HCT116 (cell line): ENCODE data around the gene CYP2U1. TPM values are rescaled to one million over a fixed set of nuclear protein-coding genes. Genes with fewer than 3 reads are reported as not detected.
"Not testable (repeated sequence)": the region's sequence is repeated elsewhere in the genome, so short reads cannot be mapped to it uniquely, and the experiment has no call there.

ENCODE experiments used
- ATAC-seq: fragments of 200-7000 bp; cut with Tn5 transposase; 2 replicates; pipeline ENCODE4 v1.9.1; 2020; ENCODE audit warnings: mild to moderate bottlenecking, moderate library complexity
- BruUV-seq: library from RNA; stranded (reverse); fragments of 400-500 nt; replicated peaks from 2 replicates; lab custom pipeline; 2021; lab: Mats Ljungman, UMichigan
- CTCF ChIA-PET: fragments of 300-600 bp; sonication (Branson Sonifier 250); formaldehyde crosslinking; loops from one replicate; lab custom pipeline; 2021; ENCODE audit warnings: antibody characterized with exemption; lab: Charles Lee
- POLR2A ChIA-PET: fragments of 300-600, 350-600 bp; sonication (Branson Sonifier 250); formaldehyde crosslinking; loops from one replicate; lab custom pipeline; 2021; ENCODE audit warnings: antibody characterized with exemption; lab: Charles Lee
- RAD21 ChIA-PET, 2 experiments: fragments of 300-600 bp; sonication (Branson Sonifier 250); formaldehyde crosslinking; loops; one replicate each; lab custom pipeline; 2023; ENCODE audit warnings: low total read pairs in 2 of 2; ENCODE audit not compliant: uncharacterized antibody in 2 of 2, unreplicated experiment in 2 of 2, low non-redundant PET in 1 of 2; lab: Charles Lee
- DNase-seq: peaks from one replicate; pipeline ENCODE4 v3.0.0-alpha.2; 2010; ENCODE audit warnings: low read depth, low spot score
- H2AFZ ChIP-seq: fragments of 200-600 bp; shearing (Covaris generic), sonication (generic); 2 replicates; pipeline ENCODE4 v1.6.1; 2017; ENCODE audit warnings: low read depth, mixed run types, mixed read lengths, antibody characterized with exemption, low read length; ENCODE audit not compliant: poor library complexity, severe bottlenecking
- H3K27ac ChIP-seq: 2 replicates; pipeline ENCODE4 v1.5.1; 2012; ENCODE audit warnings: low read depth, low read length
- H3K27me3 ChIP-seq: fragments of 200-600 bp; sonication (generic); 2 replicates; pipeline ENCODE4 v1.6.1; 2016; ENCODE audit warnings: mixed run types, low read length, mixed read lengths; ENCODE audit not compliant: insufficient read depth
- H3K36me3 ChIP-seq, 2 experiments: fragments of 200-500 bp in 1 of 2; fragments of 200-600 bp in 1 of 2; sonication (Bioruptor generic) in 1 of 2; sonication (generic) in 1 of 2; 2 replicates each; pipeline versions ENCODE4 v1.5.1 to v1.6.1; 2014 to 2016; ENCODE audit warnings: low read length in 2 of 2, inconsistent platforms in 1 of 2, mixed read lengths in 1 of 2, mixed run types in 1 of 2; ENCODE audit not compliant: insufficient read depth in 2 of 2, control insufficient read depth in 1 of 2
- H3K4me1 ChIP-seq, 2 experiments: fragments of 200-600 bp in 1 of 2; sonication (generic) in 1 of 2; 2 replicates each; pipeline versions ENCODE4 v1.5.1 to v1.6.1; 2012 to 2017; ENCODE audit warnings: low read length in 2 of 2, inconsistent platforms in 1 of 2, mild to moderate bottlenecking in 1 of 2, mixed read lengths in 1 of 2, mixed run types in 1 of 2, moderate library complexity in 1 of 2; ENCODE audit not compliant: insufficient read depth in 2 of 2, control insufficient read depth in 1 of 2
- H3K4me2 ChIP-seq: fragments of 200-600 bp; sonication (generic); 2 replicates; pipeline ENCODE4 v1.6.1; 2017; ENCODE audit warnings: mixed run types, low read length, mixed read lengths
- H3K4me3 ChIP-seq, 2 experiments: fragments of 200-600 bp in 1 of 2; sonication (generic) in 1 of 2; replicated peaks in 1 of 2; 2 replicates each; pipeline ENCODE4 v1.5.1; 2011 to 2016; ENCODE audit warnings: low read length in 2 of 2, control low read depth in 1 of 2, low read depth in 1 of 2, mild to moderate bottlenecking in 1 of 2, mixed read lengths in 1 of 2, mixed run types in 1 of 2
- H3K79me2 ChIP-seq: fragments of 200-600 bp; sonication (generic); 2 replicates; pipeline ENCODE4 v1.6.1; 2017; ENCODE audit warnings: mild to moderate bottlenecking, mixed run types, low read length, moderate library complexity, mixed read lengths; ENCODE audit not compliant: insufficient read depth
- H3K9ac ChIP-seq: fragments of 200-600 bp; sonication (generic); 2 replicates; pipeline ENCODE4 v1.6.1; 2016; ENCODE audit warnings: low read length, mixed read lengths
- H3K9me2 ChIP-seq: fragments of 200-600 bp; sonication (generic), shearing (Covaris generic); 2 replicates; pipeline ENCODE4 v1.6.1; 2017; ENCODE audit warnings: mixed run types, mild to moderate bottlenecking, moderate library complexity; ENCODE audit not compliant: insufficient read depth
- H3K9me3 ChIP-seq, 2 experiments: fragments of 200-500 bp in 1 of 2; fragments of 200-600 bp in 1 of 2; sonication (Bioruptor generic) in 1 of 2; sonication (generic) in 1 of 2; 2 replicates each; pipeline ENCODE4 v1.6.1; 2014 to 2017; ENCODE audit warnings: low read length in 2 of 2, mixed read lengths in 2 of 2, inconsistent platforms in 1 of 2, low read depth in 1 of 2, mild to moderate bottlenecking in 1 of 2, mixed run types in 1 of 2, moderate library complexity in 1 of 2; ENCODE audit not compliant: control insufficient read depth in 1 of 2, insufficient read depth in 1 of 2
- H4K20me1 ChIP-seq: fragments of 200-600 bp; sonication (generic), shearing (Covaris generic); 2 replicates; pipeline ENCODE4 v1.6.1; 2017; ENCODE audit warnings: mixed run types, mild to moderate bottlenecking, moderate library complexity; ENCODE audit not compliant: insufficient read depth
- CBX3 ChIP-seq: IDR thresholded peaks from 2 replicates; pipeline ENCODE4 v1.6.1; 2012; ENCODE audit warnings: low read depth
- EGR1 ChIP-seq: IDR thresholded peaks from 2 replicates; pipeline ENCODE4 v1.6.1; 2012; ENCODE audit warnings: low read depth
- ELF1 ChIP-seq: IDR thresholded peaks from 2 replicates; pipeline ENCODE4 v1.6.1; 2012; ENCODE audit warnings: low read depth, borderline replicate concordance
- FOSL1 ChIP-seq: IDR thresholded peaks from 2 replicates; pipeline ENCODE4 v1.6.1; 2012; ENCODE audit warnings: low read depth
- MAX ChIP-seq: IDR thresholded peaks from 2 replicates; pipeline ENCODE4 v1.6.1; 2012
- POLR2AphosphoS5 ChIP-seq: IDR thresholded peaks from 2 replicates; pipeline ENCODE4 v1.6.1; 2011; ENCODE audit warnings: mild to moderate bottlenecking, low read depth, low read length, moderate library complexity
- SP1 ChIP-seq: IDR thresholded peaks from 2 replicates; pipeline ENCODE4 v1.6.1; 2012; ENCODE audit warnings: low read depth
- SRF ChIP-seq: IDR thresholded peaks from 2 replicates; pipeline ENCODE4 v1.6.1; 2012; ENCODE audit warnings: low read depth
- YY1 ChIP-seq: IDR thresholded peaks from 2 replicates; pipeline ENCODE4 v1.6.1; 2011; ENCODE audit warnings: low read length, low read depth, moderate library complexity, mild to moderate bottlenecking; ENCODE audit not compliant: insufficient replicate concordance; ENCODE audit errors: extremely low read depth
- intact Hi-C: fragments of 100-400 bp; cut with micrococcal nuclease; formaldehyde crosslinking; loops from 2 replicates; pipeline ENCODE4 v1.10.0; 2022
- total RNA-seq: library from RNA; stranded (reverse); gene quantifications from one replicate; pipeline ENCODE4 v1.2.1, GENCODE V29; 2021; ENCODE audit not compliant: unreplicated experiment
- TF ChIP-seq, protein P1 (sequence below): IDR thresholded peaks from 2 replicates; pipeline ENCODE4 v1.6.1; 2012

Gene CYP2U1
- total RNA-seq, 1 experiment from 2014 or later, result 4.0 TPM

GRCh38 chr4:107922486-107923473 is 8.6 kb upstream of the CYP2U1 start:
- intact Hi-C loops, result no loop called here
- no peak overlapping the region for H3K4me2 ChIP-seq
- no peak overlapping the region for H3K4me3 ChIP-seq
- H3K9ac ChIP-seq, result no peak overlapping the region
- no peaks in the 10 kb centered on the region for H3K27me3 ChIP-seq
- DNase-seq (no peak), ATAC-seq (no peak)
- no peaks in the 10 kb centered on the region for H3K79me2 ChIP-seq
- no peaks in the 10 kb centered on the region for H3K4me1 ChIP-seq
- no peak overlapping the region for H2AFZ ChIP-seq
- POLR2A ChIA-PET, result no interaction called here
- BruUV-seq, result no TSS peak
- no peaks in the 10 kb centered on the region for H3K36me3 ChIP-seq
- TF ChIP-seq EGR1, result no peak
- no peak for TF ChIP-seq FOSL1
- TF ChIP-seq POLR2AphosphoS5, result no peak
- no peak for TF ChIP-seq SRF
- TF ChIP-seq YY1, result no peak
- no peak for TF ChIP-seq MAX
- TF ChIP-seq CBX3, result no peak
- no peak for TF ChIP-seq ELF1
- no peak for TF ChIP-seq SP1
- TF ChIP-seq, protein P1, sequence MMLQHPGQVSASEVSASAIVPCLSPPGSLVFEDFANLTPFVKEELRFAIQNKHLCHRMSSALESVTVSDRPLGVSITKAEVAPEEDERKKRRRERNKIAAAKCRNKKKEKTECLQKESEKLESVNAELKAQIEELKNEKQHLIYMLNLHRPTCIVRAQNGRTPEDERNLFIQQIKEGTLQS, result no peak
- CTCF ChIA-PET, result interaction anchor here (1.6 kb wide), 1 partner anchor 164 kb away, joined by 3 read pairs; no protein-coding TSS in a partner anchor
- no peaks in the 10 kb centered on the region for H4K20me1 ChIP-seq
- H3K9me2 ChIP-seq, result no peaks in the 10 kb centered on the region
- RAD21 ChIA-PET, result no interaction called here
- H3K9me3 ChIP-seq, result 0 out of 4 replicates have a peak, but pooled peaks cover 0 to 7% of the 10 kb centered on the region in 2 experiments
- H3K27ac ChIP-seq, result no peak overlapping the region

DNA sequence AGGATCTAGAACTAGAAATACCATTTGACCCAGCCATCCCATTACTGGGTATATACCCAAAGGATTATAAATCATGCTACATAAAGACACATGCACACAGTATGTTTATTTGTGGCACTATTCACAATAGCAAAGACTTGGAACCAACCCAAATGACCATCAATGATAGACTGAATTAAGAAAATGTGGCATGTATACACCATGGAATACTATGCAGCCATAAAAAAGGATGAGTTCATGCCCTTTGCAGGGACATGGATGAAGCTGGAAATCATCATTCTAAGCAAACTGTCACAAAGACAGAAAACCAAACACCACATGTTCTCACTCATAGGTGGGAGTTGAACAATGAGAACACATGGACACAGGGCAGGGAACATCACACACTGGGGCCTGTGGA is 5.6 kb upstream of the CYP2U1 start:
- H2AFZ ChIP-seq, BruUV-seq, H4K20me1 ChIP-seq, RAD21 ChIA-PET, H3K9me2 ChIP-seq, H3K27ac ChIP-seq, DNase-seq, intact Hi-C loops, H3K9me3 ChIP-seq, H3K4me2 ChIP-seq, H3K36me3 ChIP-seq, H3K9ac ChIP-seq, H3K27me3 ChIP-seq, POLR2A ChIA-PET, H3K4me3 ChIP-seq, H3K79me2 ChIP-seq, H3K4me1 ChIP-seq, CTCF ChIA-PET, ATAC-seq: not testable (repeated sequence)

- H3K9me3 ChIP-seq, H3K79me2 ChIP-seq, H2AFZ ChIP-seq, intact Hi-C loops, H3K9me2 ChIP-seq, H4K20me1 ChIP-seq, H3K27ac ChIP-seq, H3K9ac ChIP-seq, CTCF ChIA-PET, ATAC-seq, H3K27me3 ChIP-seq, H3K36me3 ChIP-seq, DNase-seq, RAD21 ChIA-PET, H3K4me2 ChIP-seq, BruUV-seq, POLR2A ChIA-PET, H3K4me3 ChIP-seq: not testable (repeated sequence)
- H3K4me1 ChIP-seq, result peaks cover 0 to 13% of the 10 kb centered on the region in 2 experiments; a peak in 1 of 4 replicates
Measured at GRCh38 chr4:107926875-107927274, 4.5 kb upstream of the CYP2U1 start.
